Choroid plexus epithelial cell (primary cell): ENCODE results near the gene SAMM50.

Experiments
- DNase-seq: peaks from one replicate; pipeline ENCODE4 v3.0.0-alpha.2; 2010; ENCODE audit warnings: low read depth
- H3K4me3 ChIP-seq: 2 replicates; pipeline ENCODE4 v1.5.1; 2011; ENCODE audit warnings: low read depth, mild to moderate bottlenecking, control low read depth, low read length, moderate library complexity
- TF ChIP-seq, protein P1 (sequence below): conservative IDR thresholded peaks from 2 replicates; pipeline ENCODE4 v1.5.1; 2011; ENCODE audit warnings: low read depth, mild to moderate bottlenecking, control low read depth, inconsistent platforms, low read length, moderate library complexity

SAMM50 gene

DNA sequence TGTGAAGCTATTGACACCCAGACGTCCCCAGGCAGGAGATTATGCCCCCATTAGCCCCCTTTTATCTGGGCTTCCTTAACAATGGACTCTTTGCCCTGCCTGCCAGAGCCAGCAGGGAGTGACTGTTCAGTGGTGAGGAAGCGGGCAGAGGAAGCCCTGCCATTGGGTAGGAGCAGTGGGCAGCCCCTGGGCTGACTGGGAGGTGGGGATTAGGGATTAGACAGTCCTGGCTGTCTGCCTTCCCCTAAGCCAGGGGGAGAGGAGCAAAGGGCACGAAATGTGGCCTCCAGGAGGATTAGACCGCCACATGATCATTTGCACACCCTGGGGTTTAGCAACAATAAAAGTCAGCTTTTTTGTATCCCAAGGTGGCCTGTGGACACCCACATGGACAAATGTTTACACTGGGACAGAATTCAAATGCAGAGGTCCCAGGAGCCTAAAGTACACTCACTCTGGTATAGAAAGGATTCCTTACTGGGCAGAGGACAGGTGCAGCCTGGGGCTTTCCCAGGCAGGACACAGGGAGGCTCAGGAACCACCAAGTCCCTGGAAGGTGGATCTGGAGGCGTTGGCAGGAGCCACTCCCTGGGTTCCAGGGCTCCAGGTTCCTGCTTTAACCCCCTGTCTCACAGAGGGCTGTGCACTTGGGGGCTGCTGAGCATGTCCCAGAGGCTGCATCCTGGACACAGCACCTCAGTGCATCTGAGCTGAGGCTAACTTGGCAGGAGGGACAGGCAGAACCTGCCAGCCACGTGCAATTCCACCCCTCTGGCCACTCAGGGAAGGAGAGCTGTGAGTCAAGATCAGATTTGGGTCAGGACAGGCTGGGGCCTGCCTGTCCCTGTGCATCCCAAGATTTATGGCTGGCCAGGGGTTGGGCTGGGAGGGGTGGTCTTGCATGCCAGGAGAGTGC, 29.6 kb upstream of the SAMM50 start:
- no peak for DNase-seq
- TF ChIP-seq, protein P1, sequence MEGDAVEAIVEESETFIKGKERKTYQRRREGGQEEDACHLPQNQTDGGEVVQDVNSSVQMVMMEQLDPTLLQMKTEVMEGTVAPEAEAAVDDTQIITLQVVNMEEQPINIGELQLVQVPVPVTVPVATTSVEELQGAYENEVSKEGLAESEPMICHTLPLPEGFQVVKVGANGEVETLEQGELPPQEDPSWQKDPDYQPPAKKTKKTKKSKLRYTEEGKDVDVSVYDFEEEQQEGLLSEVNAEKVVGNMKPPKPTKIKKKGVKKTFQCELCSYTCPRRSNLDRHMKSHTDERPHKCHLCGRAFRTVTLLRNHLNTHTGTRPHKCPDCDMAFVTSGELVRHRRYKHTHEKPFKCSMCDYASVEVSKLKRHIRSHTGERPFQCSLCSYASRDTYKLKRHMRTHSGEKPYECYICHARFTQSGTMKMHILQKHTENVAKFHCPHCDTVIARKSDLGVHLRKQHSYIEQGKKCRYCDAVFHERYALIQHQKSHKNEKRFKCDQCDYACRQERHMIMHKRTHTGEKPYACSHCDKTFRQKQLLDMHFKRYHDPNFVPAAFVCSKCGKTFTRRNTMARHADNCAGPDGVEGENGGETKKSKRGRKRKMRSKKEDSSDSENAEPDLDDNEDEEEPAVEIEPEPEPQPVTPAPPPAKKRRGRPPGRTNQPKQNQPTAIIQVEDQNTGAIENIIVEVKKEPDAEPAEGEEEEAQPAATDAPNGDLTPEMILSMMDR: no peak
- H3K4me3 ChIP-seq: no peak overlapping the region

DNA sequence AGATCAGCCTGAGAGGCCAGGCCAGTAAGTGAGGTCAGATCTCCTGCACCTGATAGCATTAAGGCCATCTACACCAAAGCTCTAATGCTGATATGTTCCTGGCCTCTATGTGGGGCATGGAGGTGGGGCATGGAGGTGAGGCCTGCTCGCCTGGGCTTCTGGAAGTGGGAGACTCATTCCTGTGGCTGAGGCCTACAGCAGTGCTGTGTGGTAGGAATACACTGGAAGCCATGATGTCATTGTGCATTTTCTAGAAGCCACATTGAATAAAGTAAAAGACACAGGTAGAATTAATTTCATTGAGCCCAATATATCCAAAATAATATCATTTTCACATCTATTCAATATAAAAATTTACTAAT, 28.9 kb upstream of the SAMM50 start:
- H3K4me3 ChIP-seq: no peak overlapping the region
- TF ChIP-seq, protein P1: no peak
- no peak for DNase-seq

DNA sequence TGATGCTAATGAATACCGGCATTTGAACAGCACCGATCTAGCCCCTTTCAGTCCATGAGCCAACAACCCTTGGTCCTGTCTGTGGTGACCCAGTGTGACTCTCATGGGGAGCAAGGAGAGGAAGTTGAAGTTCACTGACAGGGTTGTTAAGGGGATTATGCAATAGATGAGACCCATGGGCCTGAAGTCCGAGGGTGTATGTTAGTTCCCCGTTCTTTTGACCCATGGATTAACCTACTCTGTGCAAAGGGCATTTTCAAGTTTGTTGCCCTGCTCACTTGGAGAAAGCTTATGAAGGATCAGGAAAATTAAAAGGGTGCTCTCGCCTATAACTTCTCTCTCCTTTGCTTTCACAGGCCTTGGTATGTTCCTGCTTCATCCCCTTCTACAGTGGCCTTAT, 26.8 kb upstream of the SAMM50 start:
- no peak overlapping the region for H3K4me3 ChIP-seq
- TF ChIP-seq, protein P1: no peak

DNA sequence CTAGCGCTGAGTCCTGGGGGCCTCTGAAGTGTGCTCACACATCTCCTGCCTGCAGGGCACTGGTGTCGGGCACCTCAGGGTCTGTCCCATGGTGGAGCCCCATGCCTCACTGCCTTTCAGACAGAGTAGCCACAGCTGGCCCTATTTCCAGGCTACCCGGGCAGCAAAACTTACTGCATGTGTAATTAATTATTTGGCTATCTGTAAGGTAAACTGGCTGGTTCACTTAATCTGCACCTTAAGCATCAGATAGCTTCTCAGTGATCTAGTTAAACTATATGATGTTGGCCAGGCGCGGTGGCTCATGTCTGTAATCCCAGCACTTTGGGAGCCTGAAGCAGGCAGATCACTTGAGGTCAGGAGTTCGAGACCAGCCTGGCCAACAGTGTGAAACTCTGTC, 26.3 kb upstream of the SAMM50 start:
- no peak for DNase-seq
- H3K4me3 ChIP-seq: no peak overlapping the region
- TF ChIP-seq, protein P1: no peak

More for the DNA sequence above, 26.8 kb upstream of the SAMM50 start:
- no peak for DNase-seq

DNA sequence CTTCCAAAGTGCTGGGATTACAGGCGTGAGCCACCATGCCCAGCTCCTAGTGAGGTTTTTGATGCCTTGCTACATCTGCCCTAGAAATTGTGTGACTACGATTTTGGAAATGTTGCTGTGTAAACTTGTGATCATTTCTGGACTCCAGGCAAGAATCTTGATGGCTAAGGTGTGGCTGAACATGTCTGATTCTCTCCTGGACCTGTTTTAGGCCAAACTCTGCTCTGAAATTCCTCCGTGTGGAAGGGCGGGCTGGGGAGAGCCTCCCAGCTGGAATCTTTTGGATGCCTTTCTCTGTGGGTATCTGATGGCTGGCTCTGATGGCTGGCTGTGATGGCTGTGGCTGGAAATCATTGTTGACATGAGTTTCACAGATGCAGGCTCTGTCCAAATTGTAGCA, 23.5 kb upstream of the SAMM50 start:
- DNase-seq: no peak
- TF ChIP-seq, protein P1: no peak
- no peak overlapping the region for H3K4me3 ChIP-seq

DNA sequence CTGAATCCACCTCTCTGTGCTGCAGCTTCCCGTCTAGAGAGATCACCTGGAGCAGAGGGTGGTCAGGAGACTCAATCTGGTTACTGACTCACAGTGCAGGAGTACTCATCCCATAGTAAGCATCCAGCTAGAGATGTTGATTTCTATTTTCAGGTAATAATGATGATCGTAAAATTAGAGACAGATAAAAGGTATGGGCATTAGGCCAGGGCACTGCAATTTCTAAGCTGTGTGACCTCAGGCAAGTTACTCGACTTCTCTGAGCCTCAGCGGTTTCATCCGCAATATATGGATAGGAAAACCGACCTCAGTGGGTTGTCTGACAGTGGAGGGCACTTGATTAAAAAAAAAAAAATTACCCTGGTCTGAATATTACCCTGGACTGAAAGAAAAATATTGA, 13.8 kb upstream of the SAMM50 start:
- TF ChIP-seq, protein P1: no peak
- no peak for DNase-seq
- H3K4me3 ChIP-seq: no peak overlapping the region

DNA sequence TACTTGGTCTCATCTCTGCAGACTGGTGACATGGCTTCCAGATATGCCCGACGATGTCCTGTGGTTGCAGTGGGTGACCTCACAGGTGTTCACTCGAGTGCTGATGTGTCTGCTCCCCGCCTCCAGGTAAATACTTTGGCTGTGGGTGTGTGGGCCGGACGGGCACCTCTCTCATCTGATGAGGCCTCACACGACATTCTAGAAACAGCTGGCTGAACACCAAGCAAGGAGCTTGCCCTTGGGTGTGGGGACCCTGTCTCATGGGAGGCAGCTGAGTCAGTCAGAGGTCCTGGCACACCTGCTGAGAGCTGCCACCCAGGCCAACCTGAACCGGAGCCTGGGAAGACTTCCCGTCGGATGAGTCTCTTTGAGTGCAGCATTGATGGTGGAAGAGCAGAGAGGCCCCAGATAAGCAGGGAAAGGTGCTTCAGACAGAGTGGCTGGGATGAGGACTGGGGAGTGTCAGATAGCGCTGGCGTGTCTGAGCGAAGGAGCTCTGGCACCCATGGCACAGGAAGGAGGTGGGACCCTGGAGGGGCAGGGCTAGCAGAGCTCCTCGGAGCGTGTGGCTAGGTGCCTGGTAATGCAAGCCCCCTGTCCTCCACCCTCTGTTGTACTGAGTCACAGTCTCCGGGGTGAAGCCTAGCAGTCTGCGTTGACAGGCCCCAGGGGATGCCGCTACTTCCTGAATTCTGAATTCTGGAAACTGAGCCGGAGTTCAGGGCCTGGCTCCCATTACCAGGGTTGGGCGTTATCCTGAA, 10.4 kb upstream of the SAMM50 start:
- DNase-seq: no peak
- TF ChIP-seq, protein P1: no peak
- H3K4me3 ChIP-seq: no peak overlapping the region
